Spleen (tissue), 7 donors: ENCODE measurements around the gene LRBA.

Source experiments
- POLR2A ChIP-seq, 3 donors: fragments of 450-650 bp; IDR thresholded peaks; one replicate each; pipeline ENCODE4 v1.5.1; 2017; ENCODE audit warnings: antibody characterized with exemption in 3 of 3, mild to moderate bottlenecking in 1 of 3
- POLR2AphosphoS5 ChIP-seq, 3 donors: sonication (generic); formaldehyde crosslinking; IDR thresholded peaks; one replicate each; pipeline ENCODE4 v1.5.1; 2017; ENCODE audit warnings: antibody characterized with exemption in 3 of 3
- TF ChIP-seq, protein P1 (sequence below), 11 experiments: fragments of 200-600 bp in 7 of 11; fragments of 450-650 bp in 4 of 11; sonication (generic) in 4 of 11; IDR thresholded peaks in 8 of 11; conservative IDR thresholded peaks in 3 of 11; 1 replicate in 7 of 11; 2 replicates in 4 of 11; pipeline versions ENCODE4 v1.4.0 to v1.8.0; 2016 to 2021; ENCODE audit warnings: antibody characterized with exemption in 11 of 11, inconsistent platforms in 4 of 11, mild to moderate bottlenecking in 1 of 11
- donor health status: DM: no; HTN: no; CAD: no; lungs with moderate emphysema.
- donor health status: DM: no; HTN: no; CAD: no.
- donor health status: DM: no; HTN: no; CAD: no.

DNA sequence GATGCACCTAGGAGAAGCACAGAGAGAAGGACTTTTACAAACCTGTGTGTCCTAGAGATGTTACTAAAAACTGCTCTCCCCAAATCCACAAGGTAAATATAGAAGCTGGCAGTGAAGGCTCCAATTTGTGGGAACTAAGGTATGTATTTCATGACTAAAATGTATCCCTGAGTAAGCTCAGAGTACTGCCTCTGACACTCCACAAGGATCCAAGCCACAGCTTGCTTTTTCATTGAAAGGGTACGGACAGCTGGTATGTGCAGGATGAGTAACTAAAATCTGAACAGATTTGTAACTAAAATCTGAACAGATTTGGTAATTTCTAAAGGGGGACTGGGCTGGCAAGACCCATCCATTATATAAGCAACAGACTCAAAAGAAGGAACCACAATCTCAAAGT lies 749.3 kb downstream of the LRBA start:
- TF ChIP-seq, protein P1, sequence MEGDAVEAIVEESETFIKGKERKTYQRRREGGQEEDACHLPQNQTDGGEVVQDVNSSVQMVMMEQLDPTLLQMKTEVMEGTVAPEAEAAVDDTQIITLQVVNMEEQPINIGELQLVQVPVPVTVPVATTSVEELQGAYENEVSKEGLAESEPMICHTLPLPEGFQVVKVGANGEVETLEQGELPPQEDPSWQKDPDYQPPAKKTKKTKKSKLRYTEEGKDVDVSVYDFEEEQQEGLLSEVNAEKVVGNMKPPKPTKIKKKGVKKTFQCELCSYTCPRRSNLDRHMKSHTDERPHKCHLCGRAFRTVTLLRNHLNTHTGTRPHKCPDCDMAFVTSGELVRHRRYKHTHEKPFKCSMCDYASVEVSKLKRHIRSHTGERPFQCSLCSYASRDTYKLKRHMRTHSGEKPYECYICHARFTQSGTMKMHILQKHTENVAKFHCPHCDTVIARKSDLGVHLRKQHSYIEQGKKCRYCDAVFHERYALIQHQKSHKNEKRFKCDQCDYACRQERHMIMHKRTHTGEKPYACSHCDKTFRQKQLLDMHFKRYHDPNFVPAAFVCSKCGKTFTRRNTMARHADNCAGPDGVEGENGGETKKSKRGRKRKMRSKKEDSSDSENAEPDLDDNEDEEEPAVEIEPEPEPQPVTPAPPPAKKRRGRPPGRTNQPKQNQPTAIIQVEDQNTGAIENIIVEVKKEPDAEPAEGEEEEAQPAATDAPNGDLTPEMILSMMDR (IDR thresholded peaks at IDR 0.05 in 8 of 11, conservative IDR thresholded peaks at IDR 0.05 in 3 of 11) = no peak
- no peak for TF ChIP-seq POLR2A (IDR thresholded peaks at IDR 0.05)
- no peak for TF ChIP-seq POLR2AphosphoS5 (IDR thresholded peaks at IDR 0.05)
